Chondrocyte (in vitro differentiated cells): ENCODE measurements around the gene EEF2K. TPM values are rescaled to one million over a fixed set of nuclear protein-coding genes. Genes with fewer than 3 reads are reported as not detected.

ENCODE experiments used
- DNase-seq: peaks from one replicate; pipeline ENCODE4 v3.0.0; 2021; ENCODE audit warnings: mixed read lengths, low spot score
- H3K27ac Mint-ChIP-seq: one replicate; pipeline ENCODE4 v1.8.0; 2021; ENCODE audit warnings: mild to moderate bottlenecking, moderate library complexity, mixed read lengths; ENCODE audit not compliant: unreplicated experiment
- H3K27me3 Mint-ChIP-seq: 2 replicates; pipeline ENCODE4 v1.8.0; 2021; ENCODE audit warnings: low read depth, mixed read lengths
- H3K36me3 Mint-ChIP-seq: 2 replicates; pipeline ENCODE4 v1.8.0; 2021; ENCODE audit warnings: low read depth, mixed read lengths
- H3K4me1 Mint-ChIP-seq: 2 replicates; pipeline ENCODE4 v1.8.0; 2021; ENCODE audit warnings: low read depth, mild to moderate bottlenecking, mixed read lengths
- H3K4me3 Mint-ChIP-seq: one replicate; pipeline ENCODE4 v1.8.0; 2021; ENCODE audit warnings: mild to moderate bottlenecking, moderate library complexity, mixed read lengths; ENCODE audit not compliant: unreplicated experiment
- H3K9me3 Mint-ChIP-seq: 2 replicates; pipeline ENCODE4 v1.8.0; 2021; ENCODE audit warnings: low read depth, mixed read lengths
- CTCF ChIP-seq: fragments of 200-600 bp; sonication (generic); IDR thresholded peaks from 2 replicates; pipeline ENCODE4 v1.5.0; 2021; ENCODE audit warnings: antibody characterized with exemption, mild to moderate bottlenecking, moderate library complexity
- total RNA-seq: library from RNA; stranded (reverse); gene quantifications from 3 replicates; pipeline ENCODE4 v1.2.1, GENCODE V29; 2021

Gene EEF2K
- total RNA-seq, 1 donor from 2014 or later, result 32.6 TPM

- Mint-ChIP-seq H3K36me3 (peaks cover 24% of the 10 kb centered on the region), H3K4me1 (peaks cover 4% of the 10 kb centered on the region), H3K9me3 (no peaks in the 10 kb centered on the region), H3K27me3 (no peaks in the 10 kb centered on the region), H3K4me3 (no peak overlapping the region), H3K27ac (no peak overlapping the region)
- no peak for TF ChIP-seq CTCF
- no peak for DNase-seq
These were observed 67.0 kb downstream of the EEF2K start for GRCh38 chr16:22272870-22273650.

- Mint-ChIP-seq H3K4me1 (peaks cover 4% of the 10 kb centered on the region), H3K27me3 (no peaks in the 10 kb centered on the region), H3K9me3 (no peaks in the 10 kb centered on the region), H3K36me3 (peaks cover 27% of the 10 kb centered on the region), H3K27ac (no peak overlapping the region), H3K4me3 (no peak overlapping the region)
- TF ChIP-seq CTCF, result no peak
- no peak for DNase-seq
These were observed 68.8 kb downstream of the EEF2K start for GRCh38 chr16:22274916-22275315.

- no peak for TF ChIP-seq CTCF
- Mint-ChIP-seq H3K4me3 (no peak overlapping the region), H3K27me3 (no peaks in the 10 kb centered on the region), H3K9me3 (no peaks in the 10 kb centered on the region), H3K36me3 (peaks cover 32% of the 10 kb centered on the region), H3K27ac (no peak overlapping the region), H3K4me1 (no peaks in the 10 kb centered on the region)
- no peak for DNase-seq
These were observed 72.6 kb downstream of the EEF2K start for GRCh38 chr16:22278441-22279230.

GRCh38 chr16:22282254-22282892 is 76.3 kb downstream of the EEF2K start:
- no peak overlapping the region for H3K4me3 Mint-ChIP-seq
- peaks cover 9% of the 10 kb centered on the region for H3K4me1 Mint-ChIP-seq
- TF ChIP-seq CTCF, result no peak
- H3K27ac Mint-ChIP-seq, result no peak overlapping the region
- peaks cover 40% of the 10 kb centered on the region for H3K36me3 Mint-ChIP-seq
- no peak for DNase-seq
- no peaks in the 10 kb centered on the region for H3K27me3 Mint-ChIP-seq
- no peaks in the 10 kb centered on the region for H3K9me3 Mint-ChIP-seq

- TF ChIP-seq CTCF, result no peak
- Mint-ChIP-seq H3K27ac (peak overlapping the region; percentile 59), H3K36me3 (peaks cover 30% of the 10 kb centered on the region), H3K27me3 (no peaks in the 10 kb centered on the region), H3K9me3 (no peaks in the 10 kb centered on the region), H3K4me3 (no peak overlapping the region), H3K4me1 (peaks cover 9% of the 10 kb centered on the region)
- no peak for DNase-seq
These were observed 78.6 kb downstream of the EEF2K start for GRCh38 chr16:22284637-22285036.
